ENCODE measurements around the gene AHNAK2.

The AHNAK2 gene

DNA sequence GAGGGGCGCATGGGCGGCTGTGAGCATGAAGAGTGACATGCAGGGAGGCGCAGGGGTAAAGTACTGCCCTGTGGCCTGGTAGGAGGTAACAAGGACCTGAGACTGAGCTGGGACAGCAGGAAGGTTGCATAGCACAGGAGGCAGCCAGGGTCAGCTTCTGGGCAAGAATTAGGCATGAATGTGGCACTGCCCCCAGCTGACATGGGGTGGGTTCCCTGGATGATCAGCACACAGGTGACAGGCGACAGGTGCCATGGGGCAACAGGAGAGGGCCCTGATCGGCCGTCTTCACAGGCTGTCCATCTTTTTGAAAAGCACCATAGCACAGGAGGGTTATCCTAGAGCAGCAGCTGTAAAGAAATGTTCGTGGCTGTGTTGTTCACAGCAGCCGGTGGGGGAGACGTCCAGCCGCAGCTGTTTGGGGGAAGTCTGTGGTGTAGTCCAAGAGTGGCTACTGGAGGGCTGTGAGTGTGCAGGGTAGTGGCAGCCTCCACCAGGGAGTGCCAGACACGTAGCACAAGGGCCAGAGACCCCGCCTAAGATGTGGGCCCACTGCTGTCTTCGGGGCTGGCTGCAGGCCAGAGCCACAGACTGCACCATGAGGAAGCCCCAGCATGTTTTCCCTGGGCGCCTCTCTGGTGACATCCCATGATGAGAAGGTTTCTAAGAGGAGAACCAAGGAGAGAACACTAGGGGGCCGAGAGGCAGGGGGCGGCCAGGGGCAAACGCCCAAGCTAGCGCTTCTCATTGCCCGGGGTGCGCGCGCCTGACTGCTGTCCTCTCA lies 15.8 kb upstream of the AHNAK2 start:
- TF ChIP-seq, protein P1, sequence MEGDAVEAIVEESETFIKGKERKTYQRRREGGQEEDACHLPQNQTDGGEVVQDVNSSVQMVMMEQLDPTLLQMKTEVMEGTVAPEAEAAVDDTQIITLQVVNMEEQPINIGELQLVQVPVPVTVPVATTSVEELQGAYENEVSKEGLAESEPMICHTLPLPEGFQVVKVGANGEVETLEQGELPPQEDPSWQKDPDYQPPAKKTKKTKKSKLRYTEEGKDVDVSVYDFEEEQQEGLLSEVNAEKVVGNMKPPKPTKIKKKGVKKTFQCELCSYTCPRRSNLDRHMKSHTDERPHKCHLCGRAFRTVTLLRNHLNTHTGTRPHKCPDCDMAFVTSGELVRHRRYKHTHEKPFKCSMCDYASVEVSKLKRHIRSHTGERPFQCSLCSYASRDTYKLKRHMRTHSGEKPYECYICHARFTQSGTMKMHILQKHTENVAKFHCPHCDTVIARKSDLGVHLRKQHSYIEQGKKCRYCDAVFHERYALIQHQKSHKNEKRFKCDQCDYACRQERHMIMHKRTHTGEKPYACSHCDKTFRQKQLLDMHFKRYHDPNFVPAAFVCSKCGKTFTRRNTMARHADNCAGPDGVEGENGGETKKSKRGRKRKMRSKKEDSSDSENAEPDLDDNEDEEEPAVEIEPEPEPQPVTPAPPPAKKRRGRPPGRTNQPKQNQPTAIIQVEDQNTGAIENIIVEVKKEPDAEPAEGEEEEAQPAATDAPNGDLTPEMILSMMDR (IDR thresholded peaks at IDR 0.05): no peak
- H3K4me3 ChIP-seq: no peak overlapping the region
- peaks cover 0 to 73% (median 28%) of the 10 kb centered on the region in 3 donors for H3K36me3 ChIP-seq
- no peaks in the 10 kb centered on the region for H3K27me3 ChIP-seq
- H3K27ac ChIP-seq: no peak overlapping the region
- peaks cover 0 to 3% (median 0%) of the 10 kb centered on the region in 4 donors for H3K4me1 ChIP-seq
- DNase-seq: no peak
- intact Hi-C loops (cut with DNase I; ENCODE audit: low total_unique reads): no loop called here
- no peaks in the 10 kb centered on the region for H3K9me3 ChIP-seq

DNA sequence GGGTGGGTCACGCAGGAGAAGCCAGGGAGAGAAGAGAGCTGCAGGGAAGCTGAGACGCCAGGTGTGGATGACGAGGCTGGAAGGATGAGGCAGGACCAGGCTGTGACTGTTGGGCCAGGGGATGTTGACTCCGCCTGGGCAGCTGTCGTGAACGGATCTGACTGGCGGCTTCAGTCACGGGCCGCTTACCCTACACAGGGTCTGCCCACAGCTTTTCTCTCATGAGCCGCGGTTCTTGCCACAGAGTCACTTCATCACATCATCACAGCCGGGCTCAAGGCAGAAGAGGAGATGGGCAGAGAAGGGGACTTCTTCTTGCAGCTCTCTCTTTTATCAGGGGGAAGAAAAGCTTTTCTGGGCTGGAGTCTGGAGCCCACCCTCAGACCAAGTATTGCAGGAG lies 15.1 kb upstream of the AHNAK2 start:
- peaks cover 0 to 73% (median 28%) of the 10 kb centered on the region in 3 donors for H3K36me3 ChIP-seq
- DNase-seq: no peak

DNA sequence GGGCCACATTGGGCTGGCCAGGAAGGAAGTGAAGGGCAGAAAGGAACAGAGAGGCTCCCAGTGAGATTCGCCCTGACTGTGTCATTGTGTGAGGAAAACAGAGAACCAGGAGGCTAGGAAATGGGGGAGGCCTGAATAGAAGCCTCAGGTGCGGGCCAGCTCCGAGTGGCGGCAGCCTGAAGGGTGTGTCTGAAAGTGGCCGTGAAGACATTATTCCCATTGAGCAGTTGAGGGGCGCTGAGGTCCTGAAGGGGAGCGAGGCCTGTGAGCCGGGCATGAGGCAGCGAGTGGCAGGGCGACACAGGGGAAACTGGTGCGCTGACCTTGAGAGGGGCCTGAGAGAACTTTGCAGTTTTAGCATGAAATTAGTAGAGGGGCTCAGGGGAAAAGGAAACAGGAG lies 14.3 kb upstream of the AHNAK2 start:
- Histone ChIP-seq H3K27ac (no peak overlapping the region), H3K4me3 (no peak overlapping the region), H3K27me3 (no peaks in the 10 kb centered on the region), H3K4me1 (peaks cover 0 to 3% (median 0%) of the 10 kb centered on the region in 4 donors), H3K36me3 (peaks cover 0 to 73% (median 28%) of the 10 kb centered on the region in 3 donors), H3K9me3 (no peaks in the 10 kb centered on the region)
- intact Hi-C loops (cut with DNase I; ENCODE audit: low total_unique reads): no loop called here
- DNase-seq: no peak
- TF ChIP-seq, protein P1 (IDR thresholded peaks at IDR 0.05): no peak

More for the DNA sequence above, 15.1 kb upstream of the AHNAK2 start:
- intact Hi-C loops (cut with DNase I; ENCODE audit: low total_unique reads): no loop called here
- Histone ChIP-seq H3K4me1 (peaks cover 0 to 3% (median 0%) of the 10 kb centered on the region in 4 donors), H3K27ac (no peak overlapping the region), H3K9me3 (no peaks in the 10 kb centered on the region), H3K4me3 (no peak overlapping the region), H3K27me3 (no peaks in the 10 kb centered on the region)
- TF ChIP-seq, protein P1 (IDR thresholded peaks at IDR 0.05): no peak

DNA sequence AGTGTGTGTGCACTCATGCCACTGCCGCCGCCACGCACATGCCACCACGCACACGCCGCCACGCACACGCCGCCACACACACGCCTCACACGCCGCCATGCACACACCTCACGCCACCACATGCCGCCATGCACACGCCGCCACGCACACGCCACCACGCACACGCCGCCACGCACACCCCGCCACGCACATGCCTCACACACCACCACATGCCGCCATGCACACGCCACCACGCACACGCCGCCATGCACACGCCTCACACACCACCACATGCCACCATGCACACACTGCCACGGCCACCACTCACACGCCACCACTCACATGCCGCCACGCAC lies 13.7 kb upstream of the AHNAK2 start:
- DNase-seq: no peak
- TF ChIP-seq, protein P1 (IDR thresholded peaks at IDR 0.05): no peak
- H3K4me1 ChIP-seq: peaks cover 0 to 6% (median under 1%) of the 10 kb centered on the region in 4 donors
- intact Hi-C loops (cut with DNase I; ENCODE audit: low total_unique reads): no loop called here
- peaks cover 0 to 72% (median 28%) of the 10 kb centered on the region in 3 donors for H3K36me3 ChIP-seq
- no peak overlapping the region for H3K4me3 ChIP-seq
- no peaks in the 10 kb centered on the region for H3K27me3 ChIP-seq
- no peak overlapping the region for H3K27ac ChIP-seq
- no peaks in the 10 kb centered on the region for H3K9me3 ChIP-seq

DNA sequence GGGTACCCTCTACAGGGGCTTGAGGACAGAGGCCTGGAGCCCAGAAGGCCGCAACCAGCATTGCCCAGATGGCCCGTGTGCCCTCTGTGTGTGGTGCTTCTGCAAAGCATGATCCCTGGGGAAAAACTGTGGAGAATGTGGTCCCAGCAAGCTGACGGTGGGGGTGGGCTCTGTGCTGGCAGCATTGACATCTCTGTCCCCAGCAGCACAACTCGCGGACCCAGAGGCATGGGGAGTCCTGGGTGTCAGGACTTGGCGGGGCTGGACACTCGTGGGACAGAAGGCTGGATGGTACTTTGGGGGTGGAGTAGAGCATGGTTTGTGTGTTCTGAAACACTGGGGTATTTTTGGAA lies 11.8 kb upstream of the AHNAK2 start:
- intact Hi-C loops (cut with DNase I; ENCODE audit: low total_unique reads): loop anchor here (10.0 kb wide), 1 partner anchor 505 kb away; the partner anchor contains the start of gene TEDC1
- TF ChIP-seq, protein P1 (IDR thresholded peaks at IDR 0.05): no peak
- peaks cover 0 to 52% (median 28%) of the 10 kb centered on the region in 3 donors for H3K36me3 ChIP-seq
- no peaks in the 10 kb centered on the region for H3K9me3 ChIP-seq
- no peaks in the 10 kb centered on the region for H3K27me3 ChIP-seq
- peaks cover 0 to 18% (median 9%) of the 10 kb centered on the region in 4 donors for H3K4me1 ChIP-seq
- no peak overlapping the region for H3K4me3 ChIP-seq
- no peak for DNase-seq
- H3K27ac ChIP-seq: no peak overlapping the region
